ENCODE measurements around the gene IL20RA.

DNA sequence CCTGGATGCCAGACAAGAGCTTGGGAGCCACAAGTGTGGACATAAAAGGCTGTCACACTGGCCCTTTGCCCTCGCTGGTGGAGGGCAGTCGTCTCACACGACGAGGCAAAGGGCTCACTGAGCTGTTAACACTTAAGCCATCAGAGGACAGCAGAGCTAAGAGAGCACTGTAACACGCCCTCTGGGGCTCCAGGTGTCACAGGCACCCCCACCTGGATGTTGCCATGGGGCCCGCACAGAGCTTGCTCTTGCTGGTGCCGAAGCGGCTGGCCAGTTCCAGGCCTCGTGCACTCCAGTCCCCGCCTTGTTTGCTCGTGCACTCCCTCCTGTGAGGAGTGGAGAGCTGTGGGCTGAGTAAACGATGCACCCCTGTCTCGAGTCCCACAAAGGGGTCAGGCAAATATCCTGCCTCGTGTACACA, 85.3 kb downstream of the IL20RA start:
- TF ChIP-seq, protein P1, sequence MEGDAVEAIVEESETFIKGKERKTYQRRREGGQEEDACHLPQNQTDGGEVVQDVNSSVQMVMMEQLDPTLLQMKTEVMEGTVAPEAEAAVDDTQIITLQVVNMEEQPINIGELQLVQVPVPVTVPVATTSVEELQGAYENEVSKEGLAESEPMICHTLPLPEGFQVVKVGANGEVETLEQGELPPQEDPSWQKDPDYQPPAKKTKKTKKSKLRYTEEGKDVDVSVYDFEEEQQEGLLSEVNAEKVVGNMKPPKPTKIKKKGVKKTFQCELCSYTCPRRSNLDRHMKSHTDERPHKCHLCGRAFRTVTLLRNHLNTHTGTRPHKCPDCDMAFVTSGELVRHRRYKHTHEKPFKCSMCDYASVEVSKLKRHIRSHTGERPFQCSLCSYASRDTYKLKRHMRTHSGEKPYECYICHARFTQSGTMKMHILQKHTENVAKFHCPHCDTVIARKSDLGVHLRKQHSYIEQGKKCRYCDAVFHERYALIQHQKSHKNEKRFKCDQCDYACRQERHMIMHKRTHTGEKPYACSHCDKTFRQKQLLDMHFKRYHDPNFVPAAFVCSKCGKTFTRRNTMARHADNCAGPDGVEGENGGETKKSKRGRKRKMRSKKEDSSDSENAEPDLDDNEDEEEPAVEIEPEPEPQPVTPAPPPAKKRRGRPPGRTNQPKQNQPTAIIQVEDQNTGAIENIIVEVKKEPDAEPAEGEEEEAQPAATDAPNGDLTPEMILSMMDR (IDR thresholded peaks at IDR 0.05), result no peak
- no peak for TF ChIP-seq POLR2A (IDR thresholded peaks at IDR 0.05)
